Measurements from ENCODE around the gene SLIRP. TPM values are rescaled to one million over a fixed set of nuclear protein-coding genes. Genes with fewer than 3 reads are reported as not detected.
A peak's percentile ranks its signal among the peaks of the same experiment; 100 is the strongest.

SLIRP gene
- total RNA-seq, 1 donor from 2014 or later: 128 TPM

- Mint-ChIP-seq H3K27ac (peak within 1 kb of the TSS; percentile 96), H3K4me3 (peak within 1 kb of the TSS; percentile 97), H3K4me1 (ENCODE audit: unreplicated experiment) (peaks cover 14% of the 10 kb centered on the region), H3K9me3 (no peaks in the 10 kb centered on the region), H3K36me3 (peaks cover 10% of the 10 kb centered on the region), H3K27me3 (no peaks in the 10 kb centered on the region)
- TF ChIP-seq CTCF (conservative IDR thresholded peaks at IDR 0.05): peak; percentile 20
- DNase-seq (ENCODE audit: extremely low spot score, unreplicated experiment): peak; percentile 90
These were observed 52.7 kb downstream of the SLIRP start, which contains the start of gene SNW1 for GRCh38 chr14:77760381-77761204. SNW1 (minus strand) TSS chr14:77761156; CDS start chr14:77761127, 29 bp downstream.

- TF ChIP-seq CTCF (conservative IDR thresholded peaks at IDR 0.05): peak; percentile 42
- DNase-seq (ENCODE audit: extremely low spot score, unreplicated experiment): no peak
- Mint-ChIP-seq H3K4me3 (peak overlapping the region; percentile 97), H3K36me3 (peaks cover 10% of the 10 kb centered on the region), H3K27me3 (no peaks in the 10 kb centered on the region), H3K9me3 (no peaks in the 10 kb centered on the region), H3K27ac (peak overlapping the region; percentile 96), H3K4me1 (ENCODE audit: unreplicated experiment) (peaks cover 14% of the 10 kb centered on the region)
These were observed 53.5 kb downstream of the SLIRP start for GRCh38 chr14:77761205-77761931.

- Mint-ChIP-seq H3K36me3 (peaks cover 3% of the 10 kb centered on the region), H3K4me3 (no peak overlapping the region), H3K27ac (no peak overlapping the region), H3K4me1 (ENCODE audit: unreplicated experiment) (peaks cover 12% of the 10 kb centered on the region), H3K9me3 (no peaks in the 10 kb centered on the region), H3K27me3 (no peaks in the 10 kb centered on the region)
- no peak for TF ChIP-seq CTCF (conservative IDR thresholded peaks at IDR 0.05)
- no peak for DNase-seq (ENCODE audit: extremely low spot score, unreplicated experiment)
These were observed 55.4 kb downstream of the SLIRP start for GRCh38 chr14:77763316-77763715.

- no peaks in the 10 kb centered on the region for H3K9me3 Mint-ChIP-seq
- no peak overlapping the region for H3K27ac Mint-ChIP-seq
- H3K4me3 Mint-ChIP-seq: no peak overlapping the region
- H3K27me3 Mint-ChIP-seq: no peaks in the 10 kb centered on the region
- peaks cover 6% of the 10 kb centered on the region for H3K4me1 Mint-ChIP-seq (ENCODE audit: unreplicated experiment)
- H3K36me3 Mint-ChIP-seq: no peaks in the 10 kb centered on the region
- DNase-seq (ENCODE audit: extremely low spot score, unreplicated experiment): no peak
- TF ChIP-seq CTCF (conservative IDR thresholded peaks at IDR 0.05): no peak
These were observed 56.1 kb downstream of the SLIRP start for GRCh38 chr14:77763978-77764377.

Other genes with a start within 250 kb of the SLIRP start
- 0.46 and 1.2 TPM in 2 replicates for gene ISM2, start 209.3 kb upstream of the SLIRP start, total RNA-seq (ENCODE audit: low replicate concordance)
- gene SPTLC2, start 91.5 kb upstream of the SLIRP start, total RNA-seq (ENCODE audit: low replicate concordance): 40.9 and 134 TPM in 2 replicates
- 14.5 and 19.1 TPM in 2 replicates for gene ALKBH1, start 80 bp upstream of the SLIRP start, total RNA-seq (ENCODE audit: low replicate concordance)
- 78.6 and 81.2 TPM in 2 replicates for gene SNW1, start 53.1 kb downstream of the SLIRP start, total RNA-seq (ENCODE audit: low replicate concordance)
- gene ADCK1, start 92.0 kb downstream of the SLIRP start, total RNA-seq (ENCODE audit: low replicate concordance): 6.9 and 9.2 TPM in 2 replicates